ENCODE results near the gene SPHK2.
"Not testable (repeated sequence)": the region's sequence is repeated elsewhere in the genome, so short reads cannot be mapped to it uniquely, and the experiment has no call there.

Gene SPHK2

GRCh38 chr19:48637449-48637947 lies 18.2 kb downstream of the SPHK2 start:
- peak; percentile 97 for DNase-seq (ENCODE audit: low spot score)

- peak; percentile 93 for DNase-seq (ENCODE audit: low spot score)
Measured at GRCh38 chr19:48637948-48638830, 18.9 kb downstream of the SPHK2 start.

- DNase-seq (ENCODE audit: low spot score), result no peak
Measured at GRCh38 chr19:48638831-48639381, 19.6 kb downstream of the SPHK2 start.

GRCh38 chr19:48639483-48640375 lies 20.4 kb downstream of the SPHK2 start:
- no peak for DNase-seq (ENCODE audit: low spot score)

- no peak for DNase-seq (ENCODE audit: low spot score)
Measured at GRCh38 chr19:48641850-48642249, 22.5 kb downstream of the SPHK2 start.

GRCh38 chr19:48642862-48643261 lies 23.6 kb downstream of the SPHK2 start:
- DNase-seq (ENCODE audit: low spot score), result no peak

- no peak for DNase-seq (ENCODE audit: low spot score)
Measured at GRCh38 chr19:48644355-48644754, 25.0 kb downstream of the SPHK2 start.

- DNase-seq (ENCODE audit: low spot score), result peak; percentile 71
Measured at GRCh38 chr19:48644839-48645619, 25.7 kb downstream of the SPHK2 start.

GRCh38 chr19:48645620-48646000 lies 26.3 kb downstream of the SPHK2 start:
- no peak for DNase-seq (ENCODE audit: low spot score)

GRCh38 chr19:48646001-48646721 lies 26.9 kb downstream of the SPHK2 start, which contains the start of gene CA11:
Gene CA11 (minus strand): TSS chr19:48646187. CDS start chr19:48645632, 555 bp downstream.
- DNase-seq (ENCODE audit: low spot score), result peak; percentile 93

GRCh38 chr19:48646722-48647216 lies 27.5 kb downstream of the SPHK2 start:
- DNase-seq (ENCODE audit: low spot score), result no peak

GRCh38 chr19:48648134-48648533 lies 28.8 kb downstream of the SPHK2 start:
- DNase-seq (ENCODE audit: low spot score), result no peak

- no peak for DNase-seq (ENCODE audit: low spot score)
Measured at GRCh38 chr19:48650974-48651682, 31.8 kb downstream of the SPHK2 start.

GRCh38 chr19:48651683-48652048 lies 32.4 kb downstream of the SPHK2 start:
- no peak for DNase-seq (ENCODE audit: low spot score)

GRCh38 chr19:48654299-48655059 lies 35.2 kb downstream of the SPHK2 start:
- DNase-seq (ENCODE audit: low spot score), result no peak

- DNase-seq (ENCODE audit: low spot score), result peak; percentile 79
Measured at GRCh38 chr19:48656840-48657474, 37.7 kb downstream of the SPHK2 start.

- not testable (repeated sequence) for DNase-seq (ENCODE audit: low spot score)
Measured at GRCh38 chr19:48657828-48658227, 38.5 kb downstream of the SPHK2 start.

GRCh38 chr19:48658483-48658882 lies 39.2 kb downstream of the SPHK2 start:
- DNase-seq (ENCODE audit: low spot score), result no peak

GRCh38 chr19:48659768-48660167 lies 40.5 kb downstream of the SPHK2 start:
- no peak for DNase-seq (ENCODE audit: low spot score)

All from GM03348 (cell line).